ENCODE data around the gene NDUFS3.

The NDUFS3 gene

DNA sequence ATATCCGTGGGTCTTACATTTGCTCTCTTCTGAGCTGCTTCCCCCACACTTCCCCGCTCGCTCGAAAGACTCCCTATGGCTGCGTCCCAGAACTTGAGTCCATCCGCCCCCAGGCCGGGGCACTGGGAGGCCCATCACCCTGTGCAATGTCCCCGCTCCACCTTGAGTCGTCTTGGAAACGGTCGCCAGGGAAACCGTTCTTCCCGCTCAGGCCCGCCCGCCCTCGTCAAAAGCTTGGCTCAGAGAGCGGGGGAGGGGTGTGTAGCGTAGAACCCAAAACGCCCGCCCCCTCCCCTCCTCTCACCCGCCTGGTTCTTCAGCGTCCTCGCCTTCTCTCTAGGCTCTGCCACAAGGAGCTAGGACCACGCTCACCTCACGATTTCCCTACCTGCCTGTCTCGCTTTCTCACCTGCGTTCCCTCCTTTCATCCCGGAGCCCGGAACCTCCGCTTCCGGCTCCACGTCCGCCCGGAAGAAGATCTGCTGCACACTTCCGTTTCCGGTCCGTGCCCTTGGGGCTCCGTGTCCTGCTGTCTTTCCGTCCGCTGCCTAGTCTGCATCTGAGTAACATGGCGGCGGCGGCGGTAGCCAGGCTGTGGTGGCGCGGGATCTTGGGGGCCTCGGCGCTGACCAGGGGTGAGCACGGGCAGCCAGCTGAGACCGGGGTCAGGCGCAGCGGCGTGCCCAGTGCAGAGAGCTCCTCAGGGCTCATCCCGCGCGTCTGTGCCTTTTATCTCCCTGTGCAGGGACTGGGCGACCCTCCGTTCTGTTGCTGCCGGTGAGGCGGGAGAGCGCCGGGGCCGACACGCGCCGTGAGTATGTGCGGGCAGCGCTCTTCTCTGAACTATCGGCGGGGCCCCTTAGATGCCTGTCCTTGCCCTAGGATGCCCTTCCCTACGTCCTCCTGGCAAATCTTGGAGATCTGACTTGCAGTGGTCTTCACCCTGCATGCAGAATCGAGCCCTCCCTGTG is at the start of gene NDUFS3, which contains the start of gene KBTBD4 (continued):
- TF ChIP-seq KLF16 (tag by site-specific recombination; IDR thresholded peaks at IDR 0.05) (peak; percentile 100), ZNF394 (tag by site-specific recombination; IDR thresholded peaks at IDR 0.05; ENCODE audit: borderline replicate concordance) (peak; percentile 80; the same call in 1 of the 2 replicates), ZNF544 (tag by site-specific recombination; IDR thresholded peaks at IDR 0.05) (no peak), ZNF404 (tag by site-specific recombination; IDR thresholded peaks at IDR 0.05) (no peak), GLI4 (tag by site-specific recombination; IDR thresholded peaks at IDR 0.05) (peak; percentile 96), ZNF202 (tag by site-specific recombination; IDR thresholded peaks at IDR 0.05; ENCODE audit: borderline replicate concordance) (no peak), ZNF571 (tag by site-specific recombination; IDR thresholded peaks at IDR 0.05) (no peak), ZNF626 (tag by site-specific recombination; IDR thresholded peaks at IDR 0.05) (no peak), ZFP69B (tag by site-specific recombination; IDR thresholded peaks at IDR 0.05) (peak; percentile 90), ZNF654 (tag by site-specific recombination; IDR thresholded peaks at IDR 0.05; ENCODE audit: low read depth) (peak; percentile 4; the same call in 1 of the 2 replicates), KLF7 (tag by site-specific recombination; IDR thresholded peaks at IDR 0.05; ENCODE audit: borderline replicate concordance) (peak; percentile 98), SCRT2 (tag by site-specific recombination; IDR thresholded peaks at IDR 0.05) (peak; percentile 71), GLIS1 (tag by site-specific recombination; IDR thresholded peaks at IDR 0.05) (peak; percentile 79; the same call in 1 of the 2 replicates), ZNF37A (tag by site-specific recombination; IDR thresholded peaks at IDR 0.05) (no peak), ZNF341 (tag by site-specific recombination; IDR thresholded peaks at IDR 0.05; ENCODE audit: low read depth) (peak; percentile 100), ZFP3 (tag by site-specific recombination; IDR thresholded peaks at IDR 0.05; ENCODE audit: low read depth) (no peak), ZNF501 (tag by site-specific recombination; IDR thresholded peaks at IDR 0.05) (peak; percentile 100)
- TF ChIP-seq, protein P1, sequence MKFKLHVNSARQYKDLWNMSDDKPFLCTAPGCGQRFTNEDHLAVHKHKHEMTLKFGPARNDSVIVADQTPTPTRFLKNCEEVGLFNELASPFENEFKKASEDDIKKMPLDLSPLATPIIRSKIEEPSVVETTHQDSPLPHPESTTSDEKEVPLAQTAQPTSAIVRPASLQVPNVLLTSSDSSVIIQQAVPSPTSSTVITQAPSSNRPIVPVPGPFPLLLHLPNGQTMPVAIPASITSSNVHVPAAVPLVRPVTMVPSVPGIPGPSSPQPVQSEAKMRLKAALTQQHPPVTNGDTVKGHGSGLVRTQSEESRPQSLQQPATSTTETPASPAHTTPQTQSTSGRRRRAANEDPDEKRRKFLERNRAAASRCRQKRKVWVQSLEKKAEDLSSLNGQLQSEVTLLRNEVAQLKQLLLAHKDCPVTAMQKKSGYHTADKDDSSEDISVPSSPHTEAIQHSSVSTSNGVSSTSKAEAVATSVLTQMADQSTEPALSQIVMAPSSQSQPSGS (tag by site-specific recombination; IDR thresholded peaks at IDR 0.05; ENCODE audit: low read depth): no peak
- TF ChIP-seq, protein P2, sequence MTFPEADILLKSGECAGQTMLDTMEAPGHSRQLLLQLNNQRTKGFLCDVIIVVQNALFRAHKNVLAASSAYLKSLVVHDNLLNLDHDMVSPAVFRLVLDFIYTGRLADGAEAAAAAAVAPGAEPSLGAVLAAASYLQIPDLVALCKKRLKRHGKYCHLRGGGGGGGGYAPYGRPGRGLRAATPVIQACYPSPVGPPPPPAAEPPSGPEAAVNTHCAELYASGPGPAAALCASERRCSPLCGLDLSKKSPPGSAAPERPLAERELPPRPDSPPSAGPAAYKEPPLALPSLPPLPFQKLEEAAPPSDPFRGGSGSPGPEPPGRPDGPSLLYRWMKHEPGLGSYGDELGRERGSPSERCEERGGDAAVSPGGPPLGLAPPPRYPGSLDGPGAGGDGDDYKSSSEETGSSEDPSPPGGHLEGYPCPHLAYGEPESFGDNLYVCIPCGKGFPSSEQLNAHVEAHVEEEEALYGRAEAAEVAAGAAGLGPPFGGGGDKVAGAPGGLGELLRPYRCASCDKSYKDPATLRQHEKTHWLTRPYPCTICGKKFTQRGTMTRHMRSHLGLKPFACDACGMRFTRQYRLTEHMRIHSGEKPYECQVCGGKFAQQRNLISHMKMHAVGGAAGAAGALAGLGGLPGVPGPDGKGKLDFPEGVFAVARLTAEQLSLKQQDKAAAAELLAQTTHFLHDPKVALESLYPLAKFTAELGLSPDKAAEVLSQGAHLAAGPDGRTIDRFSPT (tag by site-specific recombination; IDR thresholded peaks at IDR 0.05): no peak
- TF ChIP-seq, protein P3, sequence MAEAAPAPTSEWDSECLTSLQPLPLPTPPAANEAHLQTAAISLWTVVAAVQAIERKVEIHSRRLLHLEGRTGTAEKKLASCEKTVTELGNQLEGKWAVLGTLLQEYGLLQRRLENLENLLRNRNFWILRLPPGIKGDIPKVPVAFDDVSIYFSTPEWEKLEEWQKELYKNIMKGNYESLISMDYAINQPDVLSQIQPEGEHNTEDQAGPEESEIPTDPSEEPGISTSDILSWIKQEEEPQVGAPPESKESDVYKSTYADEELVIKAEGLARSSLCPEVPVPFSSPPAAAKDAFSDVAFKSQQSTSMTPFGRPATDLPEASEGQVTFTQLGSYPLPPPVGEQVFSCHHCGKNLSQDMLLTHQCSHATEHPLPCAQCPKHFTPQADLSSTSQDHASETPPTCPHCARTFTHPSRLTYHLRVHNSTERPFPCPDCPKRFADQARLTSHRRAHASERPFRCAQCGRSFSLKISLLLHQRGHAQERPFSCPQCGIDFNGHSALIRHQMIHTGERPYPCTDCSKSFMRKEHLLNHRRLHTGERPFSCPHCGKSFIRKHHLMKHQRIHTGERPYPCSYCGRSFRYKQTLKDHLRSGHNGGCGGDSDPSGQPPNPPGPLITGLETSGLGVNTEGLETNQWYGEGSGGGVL (tag by site-specific recombination; IDR thresholded peaks at IDR 0.05): peak; percentile 53
- TF ChIP-seq, protein P4, sequence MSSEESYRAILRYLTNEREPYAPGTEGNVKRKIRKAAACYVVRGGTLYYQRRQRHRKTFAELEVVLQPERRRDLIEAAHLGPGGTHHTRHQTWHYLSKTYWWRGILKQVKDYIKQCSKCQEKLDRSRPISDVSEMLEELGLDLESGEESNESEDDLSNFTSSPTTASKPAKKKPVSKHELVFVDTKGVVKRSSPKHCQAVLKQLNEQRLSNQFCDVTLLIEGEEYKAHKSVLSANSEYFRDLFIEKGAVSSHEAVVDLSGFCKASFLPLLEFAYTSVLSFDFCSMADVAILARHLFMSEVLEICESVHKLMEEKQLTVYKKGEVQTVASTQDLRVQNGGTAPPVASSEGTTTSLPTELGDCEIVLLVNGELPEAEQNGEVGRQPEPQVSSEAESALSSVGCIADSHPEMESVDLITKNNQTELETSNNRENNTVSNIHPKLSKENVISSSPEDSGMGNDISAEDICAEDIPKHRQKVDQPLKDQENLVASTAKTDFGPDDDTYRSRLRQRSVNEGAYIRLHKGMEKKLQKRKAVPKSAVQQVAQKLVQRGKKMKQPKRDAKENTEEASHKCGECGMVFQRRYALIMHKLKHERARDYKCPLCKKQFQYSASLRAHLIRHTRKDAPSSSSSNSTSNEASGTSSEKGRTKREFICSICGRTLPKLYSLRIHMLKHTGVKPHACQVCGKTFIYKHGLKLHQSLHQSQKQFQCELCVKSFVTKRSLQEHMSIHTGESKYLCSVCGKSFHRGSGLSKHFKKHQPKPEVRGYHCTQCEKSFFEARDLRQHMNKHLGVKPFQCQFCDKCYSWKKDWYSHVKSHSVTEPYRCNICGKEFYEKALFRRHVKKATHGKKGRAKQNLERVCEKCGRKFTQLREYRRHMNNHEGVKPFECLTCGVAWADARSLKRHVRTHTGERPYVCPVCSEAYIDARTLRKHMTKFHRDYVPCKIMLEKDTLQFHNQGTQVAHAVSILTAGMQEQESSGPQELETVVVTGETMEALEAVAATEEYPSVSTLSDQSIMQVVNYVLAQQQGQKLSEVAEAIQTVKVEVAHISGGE (tag by site-specific recombination; conservative IDR thresholded peaks at IDR 0.05; ENCODE audit: low read depth): peak; percentile 100
- TF ChIP-seq, protein P5, sequence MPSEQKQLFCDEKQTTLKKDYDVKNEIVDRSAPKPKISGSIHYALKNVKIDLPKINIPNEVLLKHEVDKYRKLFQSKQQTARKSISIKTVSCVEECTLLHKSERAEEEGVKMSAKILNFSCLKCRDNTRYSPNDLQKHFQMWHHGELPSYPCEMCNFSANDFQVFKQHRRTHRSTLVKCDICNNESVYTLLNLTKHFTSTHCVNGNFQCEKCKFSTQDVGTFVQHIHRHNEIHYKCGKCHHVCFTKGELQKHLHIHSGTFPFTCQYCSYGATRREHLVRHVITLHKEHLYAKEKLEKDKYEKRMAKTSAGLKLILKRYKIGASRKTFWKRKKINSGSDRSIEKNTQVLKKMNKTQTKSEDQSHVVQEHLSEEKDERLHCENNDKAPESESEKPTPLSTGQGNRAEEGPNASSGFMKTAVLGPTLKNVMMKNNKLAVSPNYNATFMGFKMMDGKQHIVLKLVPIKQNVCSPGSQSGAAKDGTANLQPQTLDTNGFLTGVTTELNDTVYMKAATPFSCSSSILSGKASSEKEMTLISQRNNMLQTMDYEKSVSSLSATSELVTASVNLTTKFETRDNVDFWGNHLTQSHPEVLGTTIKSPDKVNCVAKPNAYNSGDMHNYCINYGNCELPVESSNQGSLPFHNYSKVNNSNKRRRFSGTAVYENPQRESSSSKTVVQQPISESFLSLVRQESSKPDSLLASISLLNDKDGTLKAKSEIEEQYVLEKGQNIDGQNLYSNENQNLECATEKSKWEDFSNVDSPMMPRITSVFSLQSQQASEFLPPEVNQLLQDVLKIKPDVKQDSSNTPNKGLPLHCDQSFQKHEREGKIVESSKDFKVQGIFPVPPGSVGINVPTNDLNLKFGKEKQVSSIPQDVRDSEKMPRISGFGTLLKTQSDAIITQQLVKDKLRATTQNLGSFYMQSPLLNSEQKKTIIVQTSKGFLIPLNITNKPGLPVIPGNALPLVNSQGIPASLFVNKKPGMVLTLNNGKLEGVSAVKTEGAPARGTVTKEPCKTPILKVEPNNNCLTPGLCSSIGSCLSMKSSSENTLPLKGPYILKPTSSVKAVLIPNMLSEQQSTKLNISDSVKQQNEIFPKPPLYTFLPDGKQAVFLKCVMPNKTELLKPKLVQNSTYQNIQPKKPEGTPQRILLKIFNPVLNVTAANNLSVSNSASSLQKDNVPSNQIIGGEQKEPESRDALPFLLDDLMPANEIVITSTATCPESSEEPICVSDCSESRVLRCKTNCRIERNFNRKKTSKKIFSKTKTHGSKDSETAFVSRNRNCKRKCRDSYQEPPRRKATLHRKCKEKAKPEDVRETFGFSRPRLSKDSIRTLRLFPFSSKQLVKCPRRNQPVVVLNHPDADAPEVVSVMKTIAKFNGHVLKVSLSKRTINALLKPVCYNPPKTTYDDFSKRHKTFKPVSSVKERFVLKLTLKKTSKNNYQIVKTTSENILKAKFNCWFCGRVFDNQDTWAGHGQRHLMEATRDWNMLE (tag by site-specific recombination; conservative IDR thresholded peaks at IDR 0.05; ENCODE audit: low read depth): peak; percentile 92

Data from HEK293 (cell line).